OCI-M1 (cell line): ENCODE data around the gene BOD1L1.
"Not testable (repeated sequence)": the region's sequence is repeated elsewhere in the genome, so short reads cannot be mapped to it uniquely, and the experiment has no call there.

Experiments used
- DNase-seq: peaks from one replicate; lab custom pipeline; 2025; lab: John Stamatoyannopoulos, UW

BOD1L1 gene

DNA sequence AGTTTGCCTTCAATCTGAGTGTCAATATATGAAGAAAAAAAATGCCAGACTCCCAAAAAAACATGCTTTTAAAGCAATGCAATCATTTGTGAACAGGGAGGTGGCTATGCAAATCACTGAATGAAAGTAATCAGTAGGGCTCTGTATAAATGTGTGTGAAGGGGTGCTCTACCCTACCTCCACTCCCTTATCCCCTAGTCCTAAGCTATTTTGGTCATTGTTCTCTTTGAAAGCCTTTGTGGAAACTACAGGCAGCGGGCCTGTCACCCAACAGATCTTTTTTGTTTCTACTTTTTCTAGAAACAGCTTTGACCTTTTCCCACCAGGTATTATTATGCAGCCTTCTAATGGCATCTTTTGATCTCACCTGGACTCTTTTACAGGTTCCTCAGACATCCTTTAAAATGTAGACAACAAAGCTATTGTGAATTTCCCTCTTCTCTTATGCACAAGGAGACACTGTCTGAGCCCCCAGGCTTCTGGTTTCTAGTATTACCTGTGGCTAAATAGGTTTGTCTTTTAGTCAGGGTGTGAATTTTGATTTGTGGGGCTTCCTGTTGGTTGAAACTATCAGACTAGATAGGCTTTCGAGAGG, 9.2 kb downstream of the BOD1L1 start:
- DNase-seq = no peak

GRCh38 chr4:13617801-13618200, 9.7 kb downstream of the BOD1L1 start:
- DNase-seq = no peak

- no peak for DNase-seq
Observed at GRCh38 chr4:13616597-13616996, 10.9 kb downstream of the BOD1L1 start.

- peak; percentile 7 for DNase-seq
Observed at GRCh38 chr4:13615161-13615560, 12.4 kb downstream of the BOD1L1 start.

- DNase-seq = no peak
Observed at GRCh38 chr4:13612569-13612968, 15.0 kb downstream of the BOD1L1 start.

GRCh38 chr4:13611283-13611842, 16.2 kb downstream of the BOD1L1 start:
- DNase-seq = no peak

- no peak for DNase-seq
Observed at GRCh38 chr4:13605330-13605729, 22.2 kb downstream of the BOD1L1 start.

GRCh38 chr4:13601848-13602247, 25.7 kb downstream of the BOD1L1 start:
- no peak for DNase-seq

- no peak for DNase-seq
Observed at GRCh38 chr4:13601048-13601447, 26.5 kb downstream of the BOD1L1 start.

DNA sequence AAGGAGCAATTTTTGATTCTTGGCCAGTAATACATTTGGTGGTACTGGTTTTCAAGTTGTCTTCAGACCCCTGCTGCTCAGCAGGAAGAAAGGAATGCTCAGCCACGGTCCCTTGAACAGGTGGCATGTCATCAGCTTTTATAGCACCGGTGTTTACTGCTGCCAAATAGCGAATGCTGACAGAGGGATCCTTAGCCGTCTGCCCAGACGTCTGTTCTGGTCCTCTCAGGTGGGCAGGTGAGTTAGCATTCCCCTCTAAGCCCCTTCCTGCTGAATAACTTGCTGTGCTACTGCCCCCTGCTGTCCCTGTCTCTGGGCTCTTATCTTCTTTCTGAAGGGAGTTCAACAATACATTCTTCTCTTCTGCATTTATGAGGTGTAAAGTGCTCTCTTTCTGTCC, 28.4 kb downstream of the BOD1L1 start:
- no peak for DNase-seq

- no peak for DNase-seq
Observed at GRCh38 chr4:13597604-13598003, 29.9 kb downstream of the BOD1L1 start.

- no peak for DNase-seq
Observed at GRCh38 chr4:13597141-13597540, 30.4 kb downstream of the BOD1L1 start.

DNA sequence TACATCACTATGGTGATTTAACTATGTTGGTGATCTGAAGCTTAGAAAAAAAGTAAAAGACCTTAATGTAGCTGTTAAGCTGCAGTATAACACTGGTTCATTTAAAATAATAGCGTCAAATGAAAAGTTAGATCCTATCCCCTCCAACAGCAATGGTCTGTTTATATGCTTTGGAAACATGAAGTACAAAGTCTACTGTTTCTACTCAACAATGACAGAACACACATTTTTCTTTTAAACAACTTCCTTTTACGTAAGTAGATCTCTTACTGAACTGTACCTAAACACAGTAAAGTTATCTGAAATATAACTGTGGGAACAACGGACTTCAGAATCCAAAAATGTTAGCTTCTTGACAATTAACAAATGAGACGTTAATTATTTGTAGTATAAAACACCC, 35.3 kb downstream of the BOD1L1 start:
- DNase-seq = no peak

DNA sequence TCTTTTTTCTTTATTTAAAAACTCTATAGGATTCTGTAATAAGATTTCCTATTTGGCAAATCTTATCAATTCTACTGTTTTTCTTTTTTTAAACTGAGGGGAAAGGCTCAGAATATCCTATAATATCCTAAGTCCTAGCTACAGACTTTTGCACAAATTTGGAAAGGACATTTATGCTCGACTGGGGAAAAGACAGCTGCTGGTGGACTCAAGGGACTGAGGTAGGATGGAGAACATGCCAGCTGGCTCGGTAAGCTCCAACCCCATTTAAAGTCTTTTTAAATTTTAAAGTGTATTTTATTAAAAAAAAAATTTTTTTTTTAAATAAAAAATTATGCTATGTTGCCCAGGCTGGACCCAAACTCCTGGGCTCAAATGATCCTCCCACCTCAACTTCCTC, 36.8 kb downstream of the BOD1L1 start:
- DNase-seq = no peak

DNA sequence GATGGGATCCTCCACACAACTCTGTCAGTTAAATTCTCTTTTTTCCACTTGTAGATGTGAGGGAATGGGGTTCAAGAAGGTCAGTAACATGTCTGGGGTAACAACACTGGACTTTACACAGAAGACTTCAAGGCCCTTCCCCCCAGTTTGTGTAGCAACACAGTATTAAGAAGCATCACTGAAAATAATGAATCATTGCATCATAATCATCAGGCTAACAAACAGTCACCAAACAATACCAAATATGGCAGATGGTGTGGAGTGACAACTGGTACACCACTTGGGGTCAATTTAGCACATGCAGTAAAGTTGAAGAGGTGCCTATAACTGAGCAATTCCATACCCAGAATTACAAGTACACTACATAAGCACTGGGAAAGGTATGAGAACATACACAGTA, 38.6 kb downstream of the BOD1L1 start:
- no peak for DNase-seq

DNA sequence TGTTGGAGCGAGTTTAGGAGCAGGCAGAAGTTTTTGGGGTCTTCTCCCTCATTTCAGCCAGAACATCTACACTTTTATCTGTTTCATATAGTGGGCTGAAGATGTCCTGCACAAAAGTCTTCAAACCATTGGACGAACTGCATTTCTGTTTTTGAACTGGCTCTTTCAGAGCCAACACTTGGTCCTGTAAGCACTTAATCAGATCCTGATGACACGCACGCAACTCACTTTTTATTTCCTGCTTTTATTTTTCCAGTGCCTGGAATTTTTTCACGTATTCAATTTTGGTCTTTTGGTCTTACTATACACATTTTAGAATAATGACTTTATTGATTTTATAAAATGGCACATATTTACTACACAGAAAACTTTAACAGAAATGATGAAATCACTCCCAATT, 43.0 kb downstream of the BOD1L1 start:
- no peak for DNase-seq

GRCh38 chr4:13580036-13580435, 47.5 kb downstream of the BOD1L1 start:
- no peak for DNase-seq

DNA sequence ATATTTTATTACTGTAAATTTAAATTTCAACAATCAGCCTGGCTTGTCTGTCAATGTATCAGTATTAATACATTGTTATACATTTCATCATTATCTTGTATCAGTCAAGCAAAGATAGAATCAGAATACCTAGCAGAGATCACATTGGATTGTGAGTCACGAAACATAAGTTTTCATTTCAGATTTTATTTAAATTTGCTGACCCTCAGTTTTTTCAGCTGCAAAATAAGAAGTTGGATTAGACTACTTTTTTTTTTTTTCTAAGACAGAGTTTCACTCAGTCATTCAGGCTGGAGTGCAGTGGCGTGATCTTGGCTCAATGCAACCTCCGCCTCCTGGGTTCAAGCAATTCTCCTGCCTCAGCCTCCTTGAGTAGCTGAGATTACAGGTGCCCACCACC, 49.9 kb downstream of the BOD1L1 start:
- DNase-seq = no peak

GRCh38 chr4:13570916-13571315, 56.6 kb downstream of the BOD1L1 start:
- no peak for DNase-seq

GRCh38 chr4:13567125-13567524, 60.4 kb downstream of the BOD1L1 start:
- DNase-seq = no peak

DNA sequence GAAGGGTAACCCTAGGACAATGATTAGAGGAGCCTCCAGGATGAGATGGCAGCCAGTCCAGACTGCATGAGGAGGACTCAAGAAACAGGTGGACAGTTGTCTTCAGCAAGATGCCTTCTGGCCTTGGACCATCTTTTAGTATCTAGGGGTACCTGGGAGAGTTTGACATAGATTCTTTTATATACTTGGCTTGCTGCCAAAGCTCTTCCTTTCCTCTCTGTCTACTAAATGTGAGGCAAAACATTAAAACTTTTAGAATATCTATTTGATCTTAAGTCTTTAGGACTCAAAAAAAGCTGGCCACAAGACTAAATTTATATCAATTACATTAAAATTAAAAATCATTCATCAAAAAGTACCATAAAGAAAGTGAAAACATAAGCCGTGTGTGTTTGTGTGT, 64.6 kb downstream of the BOD1L1 start:
- no peak for DNase-seq

DNA sequence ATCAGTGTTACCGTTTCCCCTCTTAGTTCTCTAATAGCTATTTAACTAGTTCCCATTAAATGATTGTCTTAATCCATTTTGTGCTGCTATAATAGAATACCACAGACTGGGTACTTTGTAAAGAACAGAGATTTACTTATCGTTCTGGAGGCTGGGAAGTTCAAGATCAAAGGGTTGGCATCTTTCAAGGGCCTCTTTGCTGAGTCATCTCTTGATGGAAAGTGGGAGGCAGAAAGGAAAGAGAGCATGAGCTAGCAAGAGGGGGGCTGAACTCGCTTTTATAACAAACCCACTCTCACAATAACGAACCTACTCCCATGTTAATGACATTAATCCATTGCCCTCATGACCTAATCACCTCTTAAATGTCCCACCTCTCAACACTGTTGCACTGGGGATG, 65.9 kb downstream of the BOD1L1 start:
- DNase-seq = no peak

- not testable (repeated sequence) for DNase-seq
Observed at GRCh38 chr4:13560111-13560510, 67.4 kb downstream of the BOD1L1 start.

GRCh38 chr4:13559413-13559812, 68.1 kb downstream of the BOD1L1 start:
- DNase-seq = no peak
